WERI-Rb-1 (cell line): Measurements from ENCODE around the gene GJC2.

Source experiments
- DNase-seq: peaks from one replicate; pipeline ENCODE4 v3.0.0-alpha.2; 2020
- H3K27ac ChIP-seq: fragments of 250-450 bp; sonication (Bioruptor Pico); 2 replicates; pipeline ENCODE4 v1.5.1; 2020; ENCODE audit warnings: mild to moderate bottlenecking, moderate library complexity
- H3K27me3 ChIP-seq: fragments of 250-450 bp; sonication (Bioruptor Pico); 2 replicates; pipeline ENCODE4 v1.5.1; 2021; ENCODE audit warnings: mild to moderate bottlenecking, low read depth, moderate library complexity; ENCODE audit not compliant: insufficient read depth, severe bottlenecking
- H3K36me3 ChIP-seq: fragments of 250-450 bp; sonication (Bioruptor Pico); 2 replicates; pipeline ENCODE4 v1.5.1; 2020; ENCODE audit warnings: mild to moderate bottlenecking, moderate library complexity
- H3K4me3 ChIP-seq: 2 replicates; pipeline ENCODE4 v1.5.1; 2011; ENCODE audit warnings: low read depth, mild to moderate bottlenecking, control low read depth, low read length
- H3K9me3 ChIP-seq: fragments of 250-450 bp; sonication (Bioruptor Pico); 2 replicates; pipeline ENCODE4 v1.5.1; 2021; ENCODE audit warnings: mild to moderate bottlenecking, moderate library complexity; ENCODE audit not compliant: severe bottlenecking
- TF ChIP-seq, protein P1 (sequence below): IDR thresholded peaks from 2 replicates; pipeline ENCODE4 v1.5.1; 2011; ENCODE audit warnings: low read depth, mild to moderate bottlenecking, control low read depth, inconsistent platforms, low read length

GJC2 gene

GRCh38 chr1:228194921-228195812 is 45.4 kb downstream of the GJC2 start:
- Histone ChIP-seq H3K27me3 (no peaks in the 10 kb centered on the region), H3K4me3 (no peak overlapping the region), H3K36me3 (no peaks in the 10 kb centered on the region), H3K27ac (no peak overlapping the region), H3K9me3 (no peaks in the 10 kb centered on the region)
- no peak for DNase-seq
- TF ChIP-seq, protein P1, sequence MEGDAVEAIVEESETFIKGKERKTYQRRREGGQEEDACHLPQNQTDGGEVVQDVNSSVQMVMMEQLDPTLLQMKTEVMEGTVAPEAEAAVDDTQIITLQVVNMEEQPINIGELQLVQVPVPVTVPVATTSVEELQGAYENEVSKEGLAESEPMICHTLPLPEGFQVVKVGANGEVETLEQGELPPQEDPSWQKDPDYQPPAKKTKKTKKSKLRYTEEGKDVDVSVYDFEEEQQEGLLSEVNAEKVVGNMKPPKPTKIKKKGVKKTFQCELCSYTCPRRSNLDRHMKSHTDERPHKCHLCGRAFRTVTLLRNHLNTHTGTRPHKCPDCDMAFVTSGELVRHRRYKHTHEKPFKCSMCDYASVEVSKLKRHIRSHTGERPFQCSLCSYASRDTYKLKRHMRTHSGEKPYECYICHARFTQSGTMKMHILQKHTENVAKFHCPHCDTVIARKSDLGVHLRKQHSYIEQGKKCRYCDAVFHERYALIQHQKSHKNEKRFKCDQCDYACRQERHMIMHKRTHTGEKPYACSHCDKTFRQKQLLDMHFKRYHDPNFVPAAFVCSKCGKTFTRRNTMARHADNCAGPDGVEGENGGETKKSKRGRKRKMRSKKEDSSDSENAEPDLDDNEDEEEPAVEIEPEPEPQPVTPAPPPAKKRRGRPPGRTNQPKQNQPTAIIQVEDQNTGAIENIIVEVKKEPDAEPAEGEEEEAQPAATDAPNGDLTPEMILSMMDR = no peak

- Histone ChIP-seq H3K27me3 (no peaks in the 10 kb centered on the region), H3K4me3 (no peak overlapping the region), H3K27ac (no peak overlapping the region), H3K9me3 (no peaks in the 10 kb centered on the region), H3K36me3 (no peaks in the 10 kb centered on the region)
- TF ChIP-seq, protein P1 = no peak
- no peak for DNase-seq
These were observed 47.9 kb downstream of the GJC2 start for GRCh38 chr1:228197555-228198147.

- no peak for DNase-seq
- H3K4me3 ChIP-seq = no peak overlapping the region
- H3K27ac ChIP-seq = no peak overlapping the region
- H3K9me3 ChIP-seq = no peaks in the 10 kb centered on the region
- no peaks in the 10 kb centered on the region for H3K27me3 ChIP-seq
- H3K36me3 ChIP-seq = no peaks in the 10 kb centered on the region
- TF ChIP-seq, protein P1 = no peak
These were observed 49.4 kb downstream of the GJC2 start for GRCh38 chr1:228198977-228199590.

- H3K9me3 ChIP-seq = no peaks in the 10 kb centered on the region
- H3K36me3 ChIP-seq = no peaks in the 10 kb centered on the region
- TF ChIP-seq, protein P1 = no peak
- H3K27me3 ChIP-seq = no peaks in the 10 kb centered on the region
- no peak overlapping the region for H3K4me3 ChIP-seq
- no peak overlapping the region for H3K27ac ChIP-seq
- DNase-seq = no peak
These were observed 55.2 kb downstream of the GJC2 start for GRCh38 chr1:228204958-228205357.

GRCh38 chr1:228205526-228206436 is 56.1 kb downstream of the GJC2 start:
- Histone ChIP-seq H3K36me3 (no peaks in the 10 kb centered on the region), H3K27ac (no peak overlapping the region), H3K9me3 (no peaks in the 10 kb centered on the region), H3K27me3 (no peaks in the 10 kb centered on the region), H3K4me3 (no peak overlapping the region)
- no peak for DNase-seq
- TF ChIP-seq, protein P1 = no peak
